ENCODE data around the gene THBS4. TPM values are rescaled to one million over a fixed set of nuclear protein-coding genes. Genes with fewer than 3 reads are reported as not detected.

The THBS4 gene
- total RNA-seq, 1 donor from 2014 or later: 12.3 TPM

DNA sequence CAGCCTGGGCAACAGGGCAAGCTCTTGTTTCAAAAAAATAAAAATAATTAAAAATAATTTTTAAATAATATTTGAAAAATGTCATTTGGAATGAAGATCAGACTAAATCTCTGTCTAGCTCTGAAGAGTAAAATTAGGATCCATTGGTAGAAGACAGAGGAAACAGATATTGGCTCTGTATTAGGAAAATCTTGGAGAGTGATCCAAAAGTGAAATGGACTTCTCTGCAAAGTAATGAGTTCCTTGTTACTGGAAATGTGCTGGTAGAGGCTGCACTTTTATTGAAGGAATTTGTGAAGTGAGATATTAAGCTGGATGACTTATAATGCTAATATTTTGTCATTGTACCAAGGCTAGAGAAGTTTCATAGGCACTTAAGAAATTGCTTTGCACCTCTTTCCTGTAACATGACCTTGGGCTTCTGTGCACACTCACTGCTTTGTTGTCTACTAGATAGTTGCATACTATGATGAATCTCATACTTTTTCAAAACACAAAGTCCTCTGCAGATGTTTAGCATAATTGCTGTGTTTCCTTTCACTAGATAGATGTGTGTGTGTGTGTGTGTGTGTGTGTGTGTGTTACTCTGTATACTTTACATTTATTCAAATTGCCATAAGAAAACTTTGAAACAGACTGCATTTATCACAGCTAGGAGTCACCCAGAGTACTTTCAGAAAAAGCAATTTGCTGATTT is 13.1 kb downstream of the THBS4 start:
- no peak for DNase-seq

DNA sequence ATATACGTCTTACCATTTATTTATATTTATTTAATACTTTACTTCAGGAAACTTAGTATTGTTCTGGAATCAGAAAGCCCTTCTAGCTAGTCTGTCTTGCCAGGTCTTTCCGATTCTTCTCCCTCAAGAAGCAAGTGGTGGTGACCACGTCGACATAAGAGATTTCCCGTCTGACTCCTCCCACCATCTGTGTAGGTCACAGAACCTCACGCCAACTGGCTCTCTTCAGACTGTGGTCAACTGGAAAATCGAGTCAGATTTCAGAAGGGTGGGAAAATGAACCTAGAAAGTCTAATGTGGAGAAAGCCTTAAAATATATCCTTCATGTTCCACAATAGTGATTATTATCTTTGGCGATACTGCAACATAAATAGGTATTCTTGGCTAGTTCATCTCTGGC is 17.3 kb downstream of the THBS4 start:
- no peak for DNase-seq

DNA sequence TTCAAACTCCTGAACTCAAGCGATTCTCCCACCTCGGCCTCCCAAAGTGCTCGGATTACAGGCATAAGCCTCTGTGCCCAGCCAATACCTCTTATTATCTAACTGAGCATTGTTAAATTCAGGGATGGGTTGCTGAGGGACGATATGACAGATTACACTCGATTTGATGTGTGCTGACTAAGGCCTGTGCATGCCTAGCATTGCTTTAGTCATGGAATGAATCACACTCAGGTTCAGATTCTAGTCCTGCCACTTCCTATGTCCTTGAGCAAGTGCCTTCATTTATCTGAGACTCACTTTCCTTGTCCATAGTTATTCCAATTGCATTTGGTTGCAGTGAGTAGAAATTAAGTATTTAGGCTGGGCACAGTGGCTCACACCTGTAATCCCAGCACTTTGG is 19.5 kb downstream of the THBS4 start:
- DNase-seq: no peak

DNA sequence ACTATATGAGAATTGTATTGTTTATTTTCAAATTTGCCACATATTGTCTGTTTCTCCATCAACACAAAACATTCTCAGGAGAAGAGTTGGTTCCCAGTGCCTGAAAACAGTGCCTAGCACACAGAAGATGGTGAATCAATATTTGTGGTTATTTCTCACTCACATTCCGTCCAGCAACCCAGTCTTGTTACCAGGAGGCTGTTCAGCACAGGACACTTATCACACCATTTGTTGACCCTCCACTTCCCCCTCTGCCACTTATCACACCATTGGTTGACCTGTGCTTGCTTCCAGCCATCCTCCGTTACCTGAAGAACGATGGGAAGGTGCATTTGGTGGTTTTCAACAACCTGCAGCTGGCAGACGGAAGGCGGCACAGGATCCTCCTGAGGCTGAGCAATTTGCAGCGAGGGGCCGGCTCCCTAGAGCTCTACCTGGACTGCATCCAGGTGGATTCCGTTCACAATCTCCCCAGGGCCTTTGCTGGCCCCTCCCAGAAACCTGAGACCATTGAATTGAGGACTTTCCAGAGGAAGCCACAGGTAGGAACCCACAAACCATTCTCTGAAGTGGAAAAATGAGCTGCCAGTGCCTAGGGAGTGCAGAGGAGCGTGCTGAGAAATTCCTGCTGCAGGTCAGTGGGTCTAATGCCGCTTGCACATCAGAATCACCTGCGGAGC is 20.5 kb downstream of the THBS4 start:
- no peak for DNase-seq

DNA sequence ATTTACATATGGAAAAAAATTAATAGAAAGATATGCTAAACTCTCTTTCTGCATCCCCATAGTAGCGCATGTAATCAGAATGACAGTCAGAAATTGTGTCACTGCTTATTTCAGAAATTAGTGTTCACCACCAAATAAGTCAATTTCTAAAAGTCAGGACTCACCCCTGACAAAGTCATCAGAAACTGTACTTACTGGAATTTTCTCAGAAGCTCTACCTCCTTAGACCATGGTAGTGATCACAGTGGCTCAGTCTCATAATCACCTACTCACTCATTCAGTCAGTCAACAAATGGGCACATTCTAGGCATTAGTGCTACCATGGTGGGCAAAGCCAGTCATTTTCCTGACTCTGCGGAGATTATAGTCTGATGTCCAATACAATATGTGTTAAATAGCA is 22.0 kb downstream of the THBS4 start:
- no peak for DNase-seq

DNA sequence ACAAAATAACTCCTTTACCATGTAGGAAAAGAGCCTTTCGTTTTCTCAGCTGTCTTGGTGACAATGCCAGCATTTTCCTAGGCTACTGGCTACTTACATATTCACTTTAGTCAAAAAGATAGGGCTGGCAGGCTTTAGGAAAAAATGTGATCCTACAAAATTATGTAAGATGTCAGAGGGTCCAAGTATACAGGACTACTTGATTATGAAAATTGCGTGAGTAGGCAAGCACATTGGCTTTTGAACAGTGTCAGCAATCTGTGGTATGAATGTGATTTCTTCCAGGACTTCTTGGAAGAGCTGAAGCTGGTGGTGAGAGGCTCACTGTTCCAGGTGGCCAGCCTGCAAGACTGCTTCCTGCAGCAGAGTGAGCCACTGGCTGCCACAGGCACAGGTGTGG is 22.8 kb downstream of the THBS4 start:
- no peak for DNase-seq

DNA sequence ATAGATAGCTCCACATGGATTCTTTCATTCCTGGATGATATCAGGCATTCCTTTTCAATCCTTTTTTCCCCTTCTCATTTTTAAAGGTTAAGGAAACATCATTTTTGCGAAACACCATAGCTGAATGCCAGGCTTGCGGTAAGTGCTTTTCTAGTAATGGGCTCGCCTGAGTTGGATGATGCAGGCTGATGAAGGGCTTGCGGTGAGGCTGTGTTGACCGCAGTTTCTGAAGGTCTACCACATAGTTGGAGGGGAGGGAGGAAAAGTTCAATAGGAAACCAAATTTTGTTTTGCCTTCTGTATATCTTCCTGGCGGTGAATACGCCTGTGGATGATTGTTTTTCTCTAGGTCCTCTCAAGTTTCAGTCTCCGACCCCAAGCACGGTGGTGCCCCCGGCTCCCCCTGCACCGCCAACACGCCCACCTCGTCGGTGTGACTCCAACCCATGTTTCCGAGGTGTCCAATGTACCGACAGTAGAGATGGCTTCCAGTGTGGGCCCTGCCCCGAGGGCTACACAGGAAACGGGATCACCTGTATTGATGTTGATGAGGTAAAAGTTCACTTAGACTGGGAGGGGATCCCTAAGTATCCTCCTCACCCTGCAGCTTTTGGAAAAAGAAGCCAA is 24.3 kb downstream of the THBS4 start:
- no peak for DNase-seq

DNA sequence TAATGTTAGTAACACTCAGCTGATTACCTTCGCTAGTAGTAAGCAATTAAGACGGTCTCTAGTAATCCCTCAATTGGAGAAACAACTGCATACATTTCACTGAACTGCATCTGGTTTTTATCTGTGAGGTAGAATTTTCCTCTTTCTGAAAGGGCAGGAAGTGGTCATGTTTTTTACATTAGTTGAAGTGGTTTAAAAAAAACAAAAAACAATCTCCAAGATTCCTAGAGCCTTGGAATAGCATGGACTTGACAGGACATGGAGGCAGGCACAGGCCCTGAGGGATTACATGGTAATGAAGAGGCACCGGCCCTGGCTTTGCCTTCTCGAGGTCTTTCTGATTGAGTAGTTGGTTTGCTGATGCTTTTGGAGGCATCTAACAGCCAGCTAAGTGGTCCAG is 25.8 kb downstream of the THBS4 start:
- DNase-seq: no peak

DNA sequence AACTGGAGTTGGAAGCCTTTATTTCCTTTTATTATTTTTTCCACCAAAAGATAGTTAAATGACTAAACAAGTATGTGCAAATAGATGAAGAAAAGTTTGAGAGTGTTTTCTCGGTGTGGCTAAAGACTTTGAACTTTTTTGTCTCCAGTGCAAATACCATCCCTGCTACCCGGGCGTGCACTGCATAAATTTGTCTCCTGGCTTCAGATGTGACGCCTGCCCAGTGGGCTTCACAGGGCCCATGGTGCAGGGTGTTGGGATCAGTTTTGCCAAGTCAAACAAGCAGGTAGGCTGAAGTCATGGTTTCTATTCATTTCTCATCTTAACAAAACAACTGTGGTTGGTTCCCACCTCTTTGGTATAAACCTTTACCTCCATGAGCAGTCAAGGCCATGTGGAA is 26.4 kb downstream of the THBS4 start:
- DNase-seq: no peak

DNA sequence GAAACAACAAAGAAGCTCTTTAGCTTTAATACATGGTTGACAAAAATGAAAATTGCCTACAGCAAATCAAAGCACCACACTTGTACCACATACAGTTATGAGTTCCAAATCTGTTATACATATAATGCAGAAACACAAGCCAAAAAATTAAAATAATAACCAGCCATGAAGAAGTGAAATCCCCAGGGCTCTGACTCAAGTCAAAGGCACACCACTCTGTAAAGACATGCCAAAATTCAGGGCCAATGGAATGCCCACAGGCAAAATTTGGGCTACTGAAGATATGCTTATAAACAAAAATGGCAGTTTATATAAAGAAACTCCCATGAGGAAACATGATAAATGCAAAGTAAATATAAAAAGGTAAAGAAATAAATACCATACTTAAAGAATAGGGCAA is 29.0 kb downstream of the THBS4 start:
- no peak for DNase-seq

DNA sequence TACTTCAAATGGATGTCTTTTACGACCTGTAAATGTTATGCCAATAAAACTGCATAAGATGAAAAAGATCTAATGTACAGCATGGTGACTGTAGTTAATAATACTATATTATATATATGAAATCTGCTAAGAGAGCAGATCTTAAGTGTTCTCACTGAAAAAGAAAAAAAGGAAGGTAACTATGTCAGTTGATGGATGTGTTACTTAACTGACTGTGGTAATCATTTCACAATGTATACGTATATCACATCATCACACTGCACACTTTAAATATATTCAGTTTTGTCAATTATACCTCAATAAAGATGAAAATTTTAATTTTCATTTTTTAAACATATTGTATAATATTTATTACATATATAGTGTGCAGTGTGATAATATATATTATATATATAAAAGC is 31.9 kb downstream of the THBS4 start:
- DNase-seq: no peak

DNA sequence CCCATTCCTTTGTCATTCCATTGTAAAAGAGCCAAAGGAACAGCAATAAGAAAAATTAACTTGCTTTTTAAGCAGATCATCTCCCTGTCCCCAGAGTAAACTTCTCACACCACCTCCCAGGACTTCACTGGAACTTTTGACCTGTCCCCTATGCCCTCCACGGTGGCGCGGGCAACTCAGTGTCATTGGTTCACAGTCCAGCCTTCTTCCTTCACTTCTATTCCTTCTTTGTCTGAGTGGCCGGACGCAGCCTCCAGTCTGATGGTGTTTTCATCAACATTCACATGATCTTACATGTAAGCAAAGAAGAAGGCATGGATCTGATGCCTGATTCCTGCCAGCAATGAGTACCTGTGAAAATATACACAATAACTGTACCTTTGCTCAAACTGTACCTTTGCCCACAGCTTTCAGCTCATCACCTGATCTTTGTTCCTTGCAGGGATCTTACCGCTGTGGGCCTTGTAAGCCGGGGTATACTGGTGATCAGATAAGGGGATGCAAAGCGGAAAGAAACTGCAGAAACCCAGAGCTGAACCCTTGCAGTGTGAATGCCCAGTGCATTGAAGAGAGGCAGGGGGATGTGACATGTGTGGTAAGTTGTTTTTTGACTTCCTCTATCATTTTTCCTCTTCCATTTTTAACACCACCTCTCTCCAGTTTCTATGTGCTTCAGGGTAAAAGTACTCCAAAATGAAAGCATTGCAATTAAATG is 32.5 kb downstream of the THBS4 start:
- DNase-seq: no peak

DNA sequence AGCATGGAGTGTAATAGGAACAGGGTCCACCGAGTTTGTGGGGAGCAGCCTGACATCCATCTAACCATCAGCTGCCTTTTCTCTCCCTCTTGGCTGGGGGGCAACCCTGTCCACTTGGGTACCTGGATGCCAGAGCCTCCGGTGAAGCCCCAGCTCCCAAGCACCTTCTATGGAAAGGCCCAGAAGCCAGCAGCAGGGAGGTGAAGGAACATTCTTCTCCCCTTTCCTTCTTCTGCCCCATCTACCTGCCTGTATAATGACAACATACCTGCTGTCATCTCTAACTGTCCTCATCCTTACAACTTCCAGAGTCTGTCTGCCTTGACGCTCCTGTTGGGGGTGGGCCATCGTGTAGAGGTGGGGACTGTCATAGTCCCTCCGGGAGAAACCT is 33.1 kb downstream of the THBS4 start:
- no peak for DNase-seq

DNA sequence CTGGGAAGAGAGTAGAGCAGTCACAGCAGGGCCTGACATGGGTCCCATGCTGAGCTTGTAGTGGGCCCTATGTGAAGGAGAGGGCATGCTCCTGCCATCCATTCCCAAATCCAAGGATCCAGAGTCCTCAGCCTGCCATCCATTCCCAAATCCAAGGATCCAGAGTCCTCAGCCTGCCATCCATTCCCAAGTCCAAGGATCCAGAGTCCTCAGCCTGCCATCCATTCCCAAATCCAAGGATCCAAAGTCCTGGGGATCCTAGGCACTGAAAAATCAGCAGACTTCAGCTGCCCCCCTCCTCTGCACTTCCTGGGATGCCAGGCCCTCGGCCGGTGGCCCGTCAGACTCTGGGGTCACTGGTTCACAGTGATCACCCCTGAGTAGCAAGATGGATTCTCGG is 33.6 kb downstream of the THBS4 start:
- no peak for DNase-seq

DNA sequence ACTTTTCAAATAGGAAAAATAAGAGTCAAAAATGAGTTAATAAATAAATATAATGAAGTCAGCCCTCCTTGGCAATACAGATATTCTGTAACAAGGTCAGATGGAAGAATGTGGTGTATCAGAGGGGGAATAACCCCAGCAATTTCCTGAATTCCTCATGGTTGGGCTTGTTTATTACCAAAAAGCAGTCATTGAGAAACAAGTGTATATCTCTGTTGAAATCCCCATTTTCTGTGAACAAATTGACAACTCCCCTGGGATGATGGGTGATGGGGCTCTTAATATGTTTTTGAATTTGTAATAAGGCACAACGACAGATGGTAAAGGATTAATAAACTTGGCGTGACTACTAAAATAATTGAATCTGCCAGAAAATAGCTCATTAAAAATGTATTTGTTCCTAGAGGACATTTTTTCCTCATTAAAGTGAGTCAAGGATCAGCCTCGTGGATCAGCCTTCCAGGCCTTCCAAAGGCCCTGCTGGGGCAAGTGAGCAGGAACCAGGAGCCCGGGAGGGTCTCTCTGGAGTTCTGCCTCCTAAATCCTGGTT is 34.2 kb downstream of the THBS4 start:
- peak; percentile 52 for DNase-seq

DNA sequence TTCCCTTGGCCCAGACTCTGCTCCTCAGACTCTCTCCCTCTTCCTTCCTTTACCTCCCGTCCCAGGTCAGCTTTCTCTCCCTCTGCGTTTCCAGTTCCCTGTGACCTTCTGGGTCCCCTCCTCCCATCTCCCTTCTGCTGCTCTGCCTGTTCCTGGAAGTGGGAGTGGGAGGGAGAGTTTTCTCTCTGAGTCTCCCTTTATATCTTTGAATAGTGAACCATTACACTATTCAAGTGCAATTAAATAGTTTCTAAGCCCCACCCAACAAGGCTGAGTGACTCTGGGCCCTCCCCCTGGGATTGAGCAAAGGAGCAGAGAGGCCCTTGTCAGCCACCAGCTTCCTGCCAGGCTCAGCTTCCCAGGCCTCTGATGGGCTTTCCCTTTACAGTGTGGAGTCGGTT is 34.8 kb downstream of the THBS4 start:
- DNase-seq: no peak

DNA sequence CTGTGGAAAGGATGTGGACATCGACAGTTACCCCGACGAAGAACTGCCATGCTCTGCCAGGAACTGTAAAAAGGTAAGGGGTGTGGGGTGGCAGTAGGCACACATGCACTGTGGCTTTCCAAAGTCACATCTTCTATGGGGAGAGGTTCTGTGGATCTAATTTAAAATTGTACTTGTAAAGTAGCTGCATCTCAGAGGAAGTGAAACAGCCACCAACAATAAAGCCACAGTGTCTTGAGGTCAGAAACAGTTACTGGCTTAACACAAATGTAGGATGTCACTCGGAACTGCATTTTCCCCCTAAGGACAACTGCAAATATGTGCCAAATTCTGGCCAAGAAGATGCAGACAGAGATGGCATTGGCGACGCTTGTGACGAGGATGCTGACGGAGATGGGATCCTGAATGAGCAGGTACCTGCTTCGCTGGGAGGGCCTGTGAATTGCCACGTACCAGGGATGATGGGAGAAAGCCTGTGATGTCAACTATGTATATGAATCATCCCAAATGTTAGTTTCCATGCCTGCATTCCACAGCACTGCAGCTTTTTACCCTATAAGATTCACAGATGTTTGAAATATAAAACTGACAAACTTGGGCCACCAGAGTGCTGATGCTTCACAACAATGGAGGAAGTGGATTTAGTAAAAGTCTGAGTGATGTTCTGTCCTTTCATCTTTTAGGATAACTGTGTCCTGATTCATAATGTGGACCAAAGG is 35.3 kb downstream of the THBS4 start:
- peak; percentile 44 for DNase-seq

DNA sequence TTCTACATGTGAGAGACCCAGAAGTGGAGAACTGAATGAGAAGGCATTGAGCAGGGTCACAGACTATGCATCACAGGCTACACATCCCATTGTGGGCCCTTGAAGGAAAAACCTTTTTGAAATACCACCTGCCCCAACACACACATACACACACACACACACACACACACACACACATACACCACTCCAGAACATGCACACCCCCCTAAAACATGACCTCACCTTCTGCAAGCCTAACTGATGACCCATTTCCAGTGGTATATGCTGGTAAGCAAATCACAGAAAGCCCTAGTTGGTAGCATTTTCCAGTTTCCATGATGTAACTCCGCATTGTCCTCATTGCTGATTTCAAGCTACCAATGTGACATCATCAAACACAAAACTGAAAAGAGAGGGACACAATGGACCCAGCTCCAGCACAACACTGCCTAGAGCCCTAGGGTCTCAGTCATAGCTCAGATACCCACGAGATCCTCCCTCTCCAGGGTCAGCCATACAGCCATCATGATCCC is 36.4 kb downstream of the THBS4 start:
- DNase-seq: no peak

DNA sequence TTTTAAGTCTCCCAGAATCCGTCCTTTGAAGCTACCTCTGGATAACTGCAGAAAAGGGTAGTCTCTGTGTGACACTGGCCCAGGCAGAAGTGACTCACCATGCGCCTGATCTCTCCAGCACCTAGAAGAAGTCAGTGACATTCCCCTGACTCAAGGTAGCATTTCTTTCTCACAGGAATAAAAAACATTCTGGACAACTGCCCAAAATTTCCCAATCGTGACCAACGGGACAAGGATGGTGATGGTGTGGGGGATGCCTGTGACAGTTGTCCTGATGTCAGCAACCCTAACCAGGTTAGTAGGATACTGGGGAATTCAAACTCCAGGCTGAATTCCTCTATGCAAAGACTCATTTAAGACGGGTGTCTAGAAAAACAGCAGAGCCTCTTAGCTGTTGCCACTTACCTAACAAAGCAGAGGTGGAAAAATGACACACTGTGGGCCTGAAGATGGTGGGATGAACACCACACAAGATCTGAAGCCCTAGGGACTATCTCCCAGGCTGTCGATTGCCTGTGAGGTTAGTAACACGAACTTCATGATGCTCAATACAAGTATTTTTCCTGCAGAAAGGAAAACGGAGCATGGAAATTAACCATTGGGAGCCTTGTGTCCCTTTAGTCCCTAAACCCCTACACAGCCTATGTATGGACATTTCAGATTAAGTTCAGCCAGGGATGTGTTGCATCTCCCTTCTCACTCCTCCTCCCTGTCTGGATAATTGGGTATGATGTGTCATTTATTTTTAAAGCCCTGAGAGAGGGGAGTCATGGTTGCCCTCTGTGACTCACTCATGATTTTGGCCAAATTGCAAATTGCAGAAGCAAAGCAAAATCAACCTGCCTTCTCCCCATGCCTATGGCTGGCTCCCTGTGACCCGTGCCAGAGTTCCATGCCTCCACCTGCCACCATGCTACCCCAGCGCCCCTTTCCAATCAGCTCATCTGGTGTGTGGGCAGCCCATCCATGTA is 37.2 kb downstream of the THBS4 start:
- no peak for DNase-seq

DNA sequence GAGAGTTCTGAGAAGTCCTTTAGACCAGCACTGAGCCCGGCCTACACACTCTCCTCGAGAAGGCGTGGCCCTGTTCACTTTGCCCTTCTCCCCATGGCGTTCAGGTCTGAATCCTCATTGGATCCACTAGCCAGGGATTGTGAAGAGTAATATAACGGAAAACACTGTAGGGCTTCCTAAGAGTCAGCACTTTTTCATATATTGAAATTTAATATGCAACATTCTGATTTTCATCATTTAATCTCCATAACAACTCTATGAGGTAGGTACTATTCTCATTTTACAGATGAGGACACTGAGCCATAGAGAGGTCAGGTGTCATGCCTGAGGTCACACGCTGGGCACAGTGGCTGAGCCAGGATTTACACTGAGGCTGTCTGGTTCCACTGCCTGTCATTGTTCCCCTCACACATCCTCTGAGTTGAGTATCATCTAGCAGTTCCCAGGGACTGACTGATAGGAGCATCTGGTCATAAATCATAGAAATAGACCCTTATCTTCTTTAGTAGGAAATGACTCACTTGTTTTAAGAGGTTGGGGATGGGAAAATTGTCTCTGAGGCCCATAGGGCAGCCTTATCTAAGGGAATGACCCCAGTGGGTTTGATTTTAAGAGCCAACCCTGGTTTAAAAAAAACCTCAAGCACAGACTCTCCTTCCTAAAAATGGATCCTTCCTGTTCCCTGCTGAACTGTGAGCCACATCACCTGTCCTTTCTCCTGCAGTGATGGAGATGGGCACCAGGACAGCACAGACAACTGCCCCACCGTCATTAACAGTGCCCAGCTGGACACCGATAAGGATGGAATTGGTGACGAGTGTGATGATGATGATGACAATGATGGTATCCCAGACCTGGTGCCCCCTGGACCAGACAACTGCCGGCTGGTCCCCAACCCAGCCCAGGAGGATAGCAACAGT is 41.2 kb downstream of the THBS4 start:
- no peak for DNase-seq

Measured in skin of body (tissue), 2 donors.